IPS-NIHi7 (cell line): ENCODE measurements around the gene SIT1.

Experiments
- DNase-seq: peaks from one replicate; pipeline ENCODE4 v3.0.0; 2012; ENCODE audit warnings: mixed read lengths; ENCODE audit errors: extremely low spot score

The SIT1 gene

GRCh38 chr9:35682520-35683315 lies 32.0 kb upstream of the SIT1 start:
- no peak for DNase-seq

- DNase-seq, result no peak
Measured at GRCh38 chr9:35682051-35682450, 31.3 kb upstream of the SIT1 start.

GRCh38 chr9:35681341-35682002 lies 30.7 kb upstream of the SIT1 start:
- no peak for DNase-seq

GRCh38 chr9:35680331-35681105 lies 29.8 kb upstream of the SIT1 start:
- DNase-seq, result peak; percentile 72

GRCh38 chr9:35679766-35680330 lies 29.1 kb upstream of the SIT1 start:
- DNase-seq, result no peak

GRCh38 chr9:35679091-35679490 lies 28.4 kb upstream of the SIT1 start:
- no peak for DNase-seq

GRCh38 chr9:35675732-35676392 lies 25.1 kb upstream of the SIT1 start:
- DNase-seq, result peak; percentile 90

- no peak for DNase-seq
Measured at GRCh38 chr9:35675204-35675603, 24.5 kb upstream of the SIT1 start.

GRCh38 chr9:35674025-35674361 lies 23.3 kb upstream of the SIT1 start:
- DNase-seq, result no peak

GRCh38 chr9:35673132-35674024 lies 22.6 kb upstream of the SIT1 start, which contains the start of gene CA9:
TSS of gene CA9 (plus strand) at chr9:35673928. CDS start at chr9:35673960, 32 bp downstream.
- DNase-seq, result no peak

GRCh38 chr9:35669331-35670145 lies 18.8 kb upstream of the SIT1 start:
- no peak for DNase-seq

GRCh38 chr9:35667939-35668338 lies 17.2 kb upstream of the SIT1 start:
- no peak for DNase-seq

- no peak for DNase-seq
Measured at GRCh38 chr9:35666549-35666948, 15.8 kb upstream of the SIT1 start.

- no peak for DNase-seq
Measured at GRCh38 chr9:35666045-35666444, 15.3 kb upstream of the SIT1 start.

- no peak for DNase-seq
Measured at GRCh38 chr9:35665471-35665818, 14.7 kb upstream of the SIT1 start.

- peak; percentile 96 for DNase-seq
Measured at GRCh38 chr9:35664531-35665470, 14.1 kb upstream of the SIT1 start, which contains the start of gene ARHGEF39. TSS of gene ARHGEF39 (minus strand) at chr9:35665195. CDS start at chr9:35665169, 26 bp downstream.

- DNase-seq, result no peak
Measured at GRCh38 chr9:35662437-35662836, 11.7 kb upstream of the SIT1 start.

GRCh38 chr9:35661756-35662350 lies 11.1 kb upstream of the SIT1 start:
- DNase-seq, result no peak
